Mesothelial cell of epicardium (in vitro differentiated cells): ENCODE results near the gene MESP2. TPM values are rescaled to one million over a fixed set of nuclear protein-coding genes. Genes with fewer than 3 reads are reported as not detected.

Experiments used
- DNase-seq, 2 experiments: peaks; one replicate each; pipeline ENCODE4 v3.0.0; 2021; ENCODE audit warnings: low spot score in 2 of 2; ENCODE audit not compliant: unreplicated experiment in 2 of 2
- H3K27ac Mint-ChIP-seq: 2 replicates; pipeline ENCODE4 v1.8.0; 2021; ENCODE audit warnings: mixed read lengths
- H3K27me3 Mint-ChIP-seq: 2 replicates; pipeline ENCODE4 v1.8.0; 2021; ENCODE audit warnings: low read depth, mixed read lengths
- H3K36me3 Mint-ChIP-seq: 2 replicates; pipeline ENCODE4 v1.8.0; 2021; ENCODE audit warnings: mixed read lengths
- H3K4me1 Mint-ChIP-seq: 2 replicates; pipeline ENCODE4 v1.8.0; 2021; ENCODE audit warnings: mixed read lengths
- H3K4me3 Mint-ChIP-seq: 2 replicates; pipeline ENCODE4 v1.8.0; 2021; ENCODE audit warnings: mild to moderate bottlenecking, moderate library complexity, mixed read lengths
- H3K9me3 Mint-ChIP-seq: 2 replicates; pipeline ENCODE4 v1.8.0; 2021; ENCODE audit warnings: mixed read lengths
- total RNA-seq: library from RNA; stranded (reverse); gene quantifications from 3 replicates; pipeline ENCODE4 v1.2.1, GENCODE V29; 2021
- TF ChIP-seq, protein P1 (sequence below): fragments of 200-600 bp; sonication (generic); IDR thresholded peaks from one replicate; pipeline ENCODE4 v1.5.0; 2021; ENCODE audit warnings: antibody characterized with exemption; ENCODE audit not compliant: unreplicated experiment

MESP2 gene
- total RNA-seq, 1 donor from 2014 or later: 0.29 TPM

- TF ChIP-seq, protein P1, sequence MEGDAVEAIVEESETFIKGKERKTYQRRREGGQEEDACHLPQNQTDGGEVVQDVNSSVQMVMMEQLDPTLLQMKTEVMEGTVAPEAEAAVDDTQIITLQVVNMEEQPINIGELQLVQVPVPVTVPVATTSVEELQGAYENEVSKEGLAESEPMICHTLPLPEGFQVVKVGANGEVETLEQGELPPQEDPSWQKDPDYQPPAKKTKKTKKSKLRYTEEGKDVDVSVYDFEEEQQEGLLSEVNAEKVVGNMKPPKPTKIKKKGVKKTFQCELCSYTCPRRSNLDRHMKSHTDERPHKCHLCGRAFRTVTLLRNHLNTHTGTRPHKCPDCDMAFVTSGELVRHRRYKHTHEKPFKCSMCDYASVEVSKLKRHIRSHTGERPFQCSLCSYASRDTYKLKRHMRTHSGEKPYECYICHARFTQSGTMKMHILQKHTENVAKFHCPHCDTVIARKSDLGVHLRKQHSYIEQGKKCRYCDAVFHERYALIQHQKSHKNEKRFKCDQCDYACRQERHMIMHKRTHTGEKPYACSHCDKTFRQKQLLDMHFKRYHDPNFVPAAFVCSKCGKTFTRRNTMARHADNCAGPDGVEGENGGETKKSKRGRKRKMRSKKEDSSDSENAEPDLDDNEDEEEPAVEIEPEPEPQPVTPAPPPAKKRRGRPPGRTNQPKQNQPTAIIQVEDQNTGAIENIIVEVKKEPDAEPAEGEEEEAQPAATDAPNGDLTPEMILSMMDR: no peak
- no peak overlapping the region for H3K4me3 Mint-ChIP-seq
- H3K9me3 Mint-ChIP-seq: no peaks in the 10 kb centered on the region
- no peaks in the 10 kb centered on the region for H3K36me3 Mint-ChIP-seq
- no peaks in the 10 kb centered on the region for H3K27me3 Mint-ChIP-seq
- no peaks in the 10 kb centered on the region for H3K4me1 Mint-ChIP-seq
- no peak overlapping the region for H3K27ac Mint-ChIP-seq
- DNase-seq: no peak
Observed at GRCh38 chr15:89805241-89806209, 29.4 kb downstream of the MESP2 start.

DNA sequence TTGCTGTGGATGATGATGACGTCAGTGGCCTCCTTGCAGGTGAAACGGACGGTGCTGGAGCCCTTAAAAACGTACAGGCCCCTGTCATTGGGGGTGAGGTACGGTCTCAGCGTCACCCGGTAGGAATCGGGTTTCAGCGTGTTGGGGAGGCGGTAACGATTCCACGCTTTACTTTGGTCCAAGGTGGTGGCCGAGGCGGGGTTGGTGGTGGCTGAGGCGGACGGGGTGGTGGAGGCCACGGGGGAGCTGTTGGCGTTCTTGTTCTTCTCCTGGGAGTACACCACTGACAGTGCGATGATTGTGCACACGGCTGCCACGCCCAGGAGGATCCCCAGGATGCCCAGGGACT lies 30.1 kb downstream of the MESP2 start:
- TF ChIP-seq, protein P1: no peak
- Mint-ChIP-seq H3K27me3 (no peaks in the 10 kb centered on the region), H3K4me1 (no peaks in the 10 kb centered on the region), H3K4me3 (no peak overlapping the region), H3K27ac (no peak overlapping the region), H3K9me3 (no peaks in the 10 kb centered on the region), H3K36me3 (no peaks in the 10 kb centered on the region)
- DNase-seq: no peak

DNA sequence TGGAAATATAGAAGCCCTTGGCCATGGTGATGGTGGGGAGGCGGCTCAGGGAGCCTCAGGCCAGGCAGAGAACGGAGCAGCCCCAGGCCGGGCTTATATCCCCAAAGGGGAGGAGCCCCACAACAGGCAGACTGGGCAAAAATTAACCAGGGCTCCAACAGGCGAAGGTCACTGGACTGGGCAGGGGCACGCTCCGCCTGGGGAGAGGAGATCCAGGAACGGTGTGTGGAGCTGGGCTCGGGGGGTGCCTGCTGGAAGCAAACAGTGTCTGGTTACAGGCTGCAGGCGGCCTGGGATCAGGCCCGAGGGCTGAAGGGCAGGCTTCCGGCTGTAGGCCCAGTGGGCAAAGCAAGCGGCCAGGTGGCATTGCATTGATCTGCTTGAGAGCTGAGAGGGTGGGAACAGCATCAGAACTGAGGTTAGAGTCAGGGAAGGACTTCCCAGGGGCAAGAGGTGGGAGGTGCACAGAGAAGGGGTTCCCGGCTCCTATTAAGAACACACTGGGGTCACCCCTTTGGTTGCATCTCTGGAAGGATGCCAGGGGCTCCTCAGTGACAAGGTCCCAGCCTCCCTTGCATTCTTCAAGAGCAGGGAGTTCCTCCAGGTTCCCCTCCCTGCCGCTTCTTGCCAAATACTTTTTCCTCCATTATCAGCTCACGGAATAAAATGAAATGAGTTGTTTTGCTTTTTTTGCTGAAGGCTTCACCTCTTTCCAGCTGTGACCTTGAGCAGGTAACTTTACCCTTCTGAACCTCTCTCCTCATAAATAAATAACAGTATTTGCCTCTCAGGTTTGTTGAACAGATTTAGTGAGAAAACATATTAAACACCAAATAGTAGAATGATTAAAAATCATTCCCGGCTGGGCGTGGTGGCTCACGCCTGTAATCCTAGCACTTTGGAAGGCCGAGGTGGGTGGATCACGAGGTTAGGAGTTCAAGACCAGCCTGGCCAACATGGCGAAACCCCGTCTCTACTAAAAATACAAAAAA lies 30.7 kb downstream of the MESP2 start:
- Mint-ChIP-seq H3K4me1 (no peaks in the 10 kb centered on the region), H3K9me3 (no peaks in the 10 kb centered on the region), H3K4me3 (no peak overlapping the region), H3K27me3 (peaks cover 1% of the 10 kb centered on the region), H3K36me3 (no peaks in the 10 kb centered on the region), H3K27ac (no peak overlapping the region)
- DNase-seq: no peak
- TF ChIP-seq, protein P1: no peak

GRCh38 chr15:89807689-89808088 lies 31.6 kb downstream of the MESP2 start:
- DNase-seq: no peak
- no peak overlapping the region for H3K27ac Mint-ChIP-seq
- TF ChIP-seq, protein P1: no peak

DNA sequence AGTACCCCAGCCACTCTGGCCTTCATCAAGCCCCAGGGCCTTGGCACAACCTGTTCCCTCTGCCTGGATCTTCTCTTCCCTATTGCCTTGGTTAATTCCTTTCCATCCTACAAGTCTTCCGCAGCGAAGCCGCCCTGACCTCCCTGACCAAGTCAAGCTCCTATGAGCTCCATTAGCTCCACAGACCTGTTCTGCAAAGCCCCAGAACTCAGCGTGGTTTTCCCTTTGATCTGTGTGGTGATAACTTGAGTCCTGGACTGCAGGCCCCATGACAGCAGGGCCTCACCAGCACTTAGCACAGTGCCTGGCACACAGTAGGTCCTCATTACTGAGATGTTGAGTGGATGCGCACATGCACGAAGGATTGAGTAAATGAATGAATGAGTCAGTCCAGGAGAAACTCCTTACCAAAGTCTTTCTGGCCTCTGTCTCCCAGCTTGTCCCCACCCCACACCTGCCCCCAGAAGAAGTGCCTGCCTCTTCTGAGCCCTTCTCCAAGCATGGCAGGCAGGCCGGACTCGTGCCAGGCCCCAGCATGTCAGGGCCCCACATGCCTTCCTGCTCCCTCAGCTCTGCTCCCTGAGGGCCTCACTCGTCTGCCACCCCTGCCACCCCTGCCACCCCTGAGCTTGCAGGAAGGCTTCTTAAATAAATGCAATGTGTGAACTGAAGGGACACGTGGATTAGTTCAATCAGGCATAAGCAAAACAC lies 32.2 kb downstream of the MESP2 start:
- H3K4me3 Mint-ChIP-seq: no peak overlapping the region
- H3K9me3 Mint-ChIP-seq: no peaks in the 10 kb centered on the region
- H3K4me1 Mint-ChIP-seq: no peaks in the 10 kb centered on the region
- TF ChIP-seq, protein P1: no peak
- no peak overlapping the region for H3K27ac Mint-ChIP-seq
- H3K27me3 Mint-ChIP-seq: peaks cover 9% of the 10 kb centered on the region
- no peak for DNase-seq
- H3K36me3 Mint-ChIP-seq: no peaks in the 10 kb centered on the region

More at GRCh38 chr15:89807689-89808088, 31.6 kb downstream of the MESP2 start:
- no peaks in the 10 kb centered on the region for H3K36me3 Mint-ChIP-seq
- H3K4me3 Mint-ChIP-seq: no peak overlapping the region
- H3K27me3 Mint-ChIP-seq: peaks cover 6% of the 10 kb centered on the region
- no peaks in the 10 kb centered on the region for H3K4me1 Mint-ChIP-seq
- H3K9me3 Mint-ChIP-seq: no peaks in the 10 kb centered on the region
